ENCODE measurements around the gene AMFR. TPM values are rescaled to one million over a fixed set of nuclear protein-coding genes. Genes with fewer than 3 reads are reported as not detected.

The AMFR gene
- total and polyA plus RNA-seq, 2 of the 13 experiments (the other 11 are each of a cell fraction or from before 2014, with no cell fraction given): 52.9 to 108 TPM

- TF ChIP-seq CSRNP1 (CRISPR knock-in tag; IDR thresholded peaks at IDR 0.05) (no peak), ZFP91 (CRISPR knock-in tag; IDR thresholded peaks at IDR 0.05; ENCODE audit: borderline replicate concordance) (no peak), KMT2A (CRISPR knock-in tag; IDR thresholded peaks at IDR 0.05) (peak; percentile 51; the same call in 1 of the 2 replicates), ATF2 (CRISPR knock-in tag; IDR thresholded peaks at IDR 0.05) (0 out of 2 replicates have a peak, but pooled peaks have one; percentile 18), POGK (CRISPR knock-in tag; conservative IDR thresholded peaks at IDR 0.05) (peak; percentile 73; the same call in 1 of the 2 replicates), ZSCAN29 (CRISPR knock-in tag; conservative IDR thresholded peaks at IDR 0.05) (no peak), SNAI1 (CRISPR knock-in tag; IDR thresholded peaks at IDR 0.05; ENCODE audit: borderline replicate concordance) (no peak), FOSL1 (CRISPR knock-in tag; IDR thresholded peaks at IDR 0.05; ENCODE audit: borderline replicate concordance) (no peak), AGO1 (IDR thresholded peaks at IDR 0.05; ENCODE audit: low read depth, low read length, poor library complexity, severe bottlenecking) (no peak), ZBTB46 (CRISPR knock-in tag; IDR thresholded peaks at IDR 0.05; ENCODE audit: borderline replicate concordance) (no peak), BCL6 (CRISPR knock-in tag; IDR thresholded peaks at IDR 0.05) (0 out of 2 replicates have a peak, but pooled peaks have one; percentile 13), XBP1 (CRISPR knock-in tag; IDR thresholded peaks at IDR 0.05) (no peak), KLF16 (CRISPR knock-in tag; IDR thresholded peaks at IDR 0.05) (peak in 1 of 2 experiments; percentile 26; a peak in 1 of 4 replicates), RFX1 (IDR thresholded peaks at IDR 0.05) (no peak), PRPF4 (IDR thresholded peaks at IDR 0.05; ENCODE audit: low read depth, low read length, poor library complexity, severe bottlenecking) (no peak), PITX1 (CRISPR knock-in tag; IDR thresholded peaks at IDR 0.05) (no peak), ZMYM4 (CRISPR knock-in tag; IDR thresholded peaks at IDR 0.05) (no peak), ARID3A (IDR thresholded peaks at IDR 0.05; ENCODE audit: low read depth, low read length) (peak; percentile 18; the same call in 1 of the 2 replicates)
These were observed 42.9 kb downstream of the AMFR start (continued) for GRCh38 chr16:56382459-56382858.
